GM12892 (cell line): Measurements from ENCODE around the gene CPNE2.

Experiments
- POLR2A ChIP-seq: IDR thresholded peaks from 2 replicates; pipeline ENCODE4 v1.6.1; 2011; ENCODE audit warnings: low read depth, low read length, control low read depth
- POLR2AphosphoS5 ChIP-seq: IDR thresholded peaks from 2 replicates; pipeline ENCODE4 v1.6.1; 2011; ENCODE audit warnings: low read depth, low read length, control low read depth
- TAF1 ChIP-seq: IDR thresholded peaks from 2 replicates; pipeline ENCODE4 v1.6.1; 2011; ENCODE audit warnings: low read depth, mild to moderate bottlenecking, control low read depth, low read length, borderline replicate concordance

GRCh38 chr16:57185446-57185944, 93.1 kb downstream of the CPNE2 start:
- TF ChIP-seq TAF1 (no peak), POLR2A (no peak), POLR2AphosphoS5 (no peak; the same call in 1 of the 2 replicates)
